ENCODE measurements around the gene CHCT1.
"Not testable (repeated sequence)": the region's sequence is repeated elsewhere in the genome, so short reads cannot be mapped to it uniquely, and the experiment has no call there.

- TF ChIP-seq, protein P1, sequence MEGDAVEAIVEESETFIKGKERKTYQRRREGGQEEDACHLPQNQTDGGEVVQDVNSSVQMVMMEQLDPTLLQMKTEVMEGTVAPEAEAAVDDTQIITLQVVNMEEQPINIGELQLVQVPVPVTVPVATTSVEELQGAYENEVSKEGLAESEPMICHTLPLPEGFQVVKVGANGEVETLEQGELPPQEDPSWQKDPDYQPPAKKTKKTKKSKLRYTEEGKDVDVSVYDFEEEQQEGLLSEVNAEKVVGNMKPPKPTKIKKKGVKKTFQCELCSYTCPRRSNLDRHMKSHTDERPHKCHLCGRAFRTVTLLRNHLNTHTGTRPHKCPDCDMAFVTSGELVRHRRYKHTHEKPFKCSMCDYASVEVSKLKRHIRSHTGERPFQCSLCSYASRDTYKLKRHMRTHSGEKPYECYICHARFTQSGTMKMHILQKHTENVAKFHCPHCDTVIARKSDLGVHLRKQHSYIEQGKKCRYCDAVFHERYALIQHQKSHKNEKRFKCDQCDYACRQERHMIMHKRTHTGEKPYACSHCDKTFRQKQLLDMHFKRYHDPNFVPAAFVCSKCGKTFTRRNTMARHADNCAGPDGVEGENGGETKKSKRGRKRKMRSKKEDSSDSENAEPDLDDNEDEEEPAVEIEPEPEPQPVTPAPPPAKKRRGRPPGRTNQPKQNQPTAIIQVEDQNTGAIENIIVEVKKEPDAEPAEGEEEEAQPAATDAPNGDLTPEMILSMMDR (IDR thresholded peaks at IDR 0.05): not testable (repeated sequence)
- TF ChIP-seq REST (IDR thresholded peaks at IDR 0.05; ENCODE audit: insufficient read depth in 1 of 2, low read depth in 2 of 2, low read length in 1 of 2); POLR2AphosphoS5 (IDR thresholded peaks at IDR 0.05; ENCODE audit: low read depth, low read length): not testable (repeated sequence)
These were observed 42.8 kb upstream of the CHCT1 start for GRCh38 chr17:60379461-60379860.

All from Panc1 (cell line).